ENCODE measurements around the gene TNFRSF21.

DNA sequence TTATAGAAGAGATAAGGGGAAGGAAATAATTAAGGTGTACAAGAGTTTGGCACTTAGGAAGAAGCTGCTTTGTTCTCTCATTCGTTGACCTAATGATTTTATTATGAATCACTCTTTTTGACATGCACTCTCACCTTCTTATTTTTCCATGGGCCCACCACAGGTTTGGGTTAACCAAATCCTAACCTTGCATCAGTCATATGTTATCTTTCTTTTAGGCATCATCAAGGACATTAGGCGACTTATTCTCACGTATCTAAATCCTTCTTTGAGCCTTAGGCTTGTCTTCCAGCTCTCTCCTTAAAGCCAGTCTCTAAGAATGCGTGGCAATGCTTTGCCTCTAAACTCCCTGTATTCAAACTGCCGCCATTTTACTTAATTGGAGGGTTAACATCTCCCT, 58.3 kb downstream of the TNFRSF21 start:
- TF ChIP-seq, protein P1, sequence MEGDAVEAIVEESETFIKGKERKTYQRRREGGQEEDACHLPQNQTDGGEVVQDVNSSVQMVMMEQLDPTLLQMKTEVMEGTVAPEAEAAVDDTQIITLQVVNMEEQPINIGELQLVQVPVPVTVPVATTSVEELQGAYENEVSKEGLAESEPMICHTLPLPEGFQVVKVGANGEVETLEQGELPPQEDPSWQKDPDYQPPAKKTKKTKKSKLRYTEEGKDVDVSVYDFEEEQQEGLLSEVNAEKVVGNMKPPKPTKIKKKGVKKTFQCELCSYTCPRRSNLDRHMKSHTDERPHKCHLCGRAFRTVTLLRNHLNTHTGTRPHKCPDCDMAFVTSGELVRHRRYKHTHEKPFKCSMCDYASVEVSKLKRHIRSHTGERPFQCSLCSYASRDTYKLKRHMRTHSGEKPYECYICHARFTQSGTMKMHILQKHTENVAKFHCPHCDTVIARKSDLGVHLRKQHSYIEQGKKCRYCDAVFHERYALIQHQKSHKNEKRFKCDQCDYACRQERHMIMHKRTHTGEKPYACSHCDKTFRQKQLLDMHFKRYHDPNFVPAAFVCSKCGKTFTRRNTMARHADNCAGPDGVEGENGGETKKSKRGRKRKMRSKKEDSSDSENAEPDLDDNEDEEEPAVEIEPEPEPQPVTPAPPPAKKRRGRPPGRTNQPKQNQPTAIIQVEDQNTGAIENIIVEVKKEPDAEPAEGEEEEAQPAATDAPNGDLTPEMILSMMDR (IDR thresholded peaks at IDR 0.05) = no peak
- TF ChIP-seq POLR2A (IDR thresholded peaks at IDR 0.05) = no peak
